ENCODE data around the gene LDAH. TPM values are rescaled to one million over a fixed set of nuclear protein-coding genes. Genes with fewer than 3 reads are reported as not detected.
A peak's percentile ranks its signal among the peaks of the same experiment; 100 is the strongest.

Gene LDAH
- total RNA-seq, 4 donors from 2014 or later, result 7.5 to 58.5 (median 15.2) TPM

- Histone ChIP-seq H3K27me3 (no peaks in the 10 kb centered on the region), H3K4me1 (peaks cover 24 to 37% (median 32%) of the 10 kb centered on the region in 4 donors), H3K4me3 (no peak overlapping the region), H3K36me3 (no peaks in the 10 kb centered on the region), H3K9me3 (no peaks in the 10 kb centered on the region), H3K27ac (peak overlapping the region; percentile 64 to 88 (median 85))
- TF ChIP-seq EP300 (IDR thresholded peaks at IDR 0.05; ENCODE audit: low read depth) (no peak), POLR2A (IDR thresholded peaks at IDR 0.05) (no peak), POLR2AphosphoS5 (IDR thresholded peaks at IDR 0.05) (no peak), CTCF (IDR thresholded peaks at IDR 0.05) (no peak)
- in situ Hi-C loops (cut with MboI; ENCODE audit: low pct_ligation_motif_present in 1 of 4, low pct_unique_long_range_greater_than_20kb in 1 of 4, low sequenced_read_pairs in 3 of 4) (loop anchor here in 3 of 4 donors (10.0 to 25.0 kb wide), 3 partner anchors 202 to 752 kb away; partner anchors contain the start of gene RHOB (in 1 of the 3)), intact Hi-C loops (cut with DNase I; ENCODE audit: low total_unique reads) (loop anchor here (2.0 kb wide), 1 partner anchor 194 kb away; no protein-coding TSS in a partner anchor)
- no peak for DNase-seq
- WGBS, 2 donors (ENCODE audit: low coverage in 1 of 2), result 87% methylated on average over 15 of the region's 15 CpGs; no CpG with 5 or more reads in 1 of the 2 donors
These were observed 184.1 kb downstream of the LDAH start for GRCh38 chr2:20638646-20639430.

- in situ Hi-C loops (cut with MboI; ENCODE audit: low pct_ligation_motif_present in 1 of 4, low pct_unique_long_range_greater_than_20kb in 1 of 4, low sequenced_read_pairs in 3 of 4), result loop anchor here in 3 of 4 donors (10.0 to 25.0 kb wide), 3 partner anchors 201 to 751 kb away; partner anchors contain the start of gene RHOB (in 1 of the 3)
- no peak for DNase-seq
- Histone ChIP-seq H3K27ac (peak overlapping the region; percentile 64 to 88 (median 85)), H3K27me3 (no peaks in the 10 kb centered on the region), H3K4me1 (peaks cover 25 to 45% (median 38%) of the 10 kb centered on the region in 4 donors), H3K4me3 (no peak overlapping the region), H3K9me3 (no peaks in the 10 kb centered on the region), H3K36me3 (no peaks in the 10 kb centered on the region)
- TF ChIP-seq POLR2AphosphoS5 (IDR thresholded peaks at IDR 0.05) (no peak), EP300 (IDR thresholded peaks at IDR 0.05; ENCODE audit: low read depth) (no peak), CTCF (IDR thresholded peaks at IDR 0.05) (no peak), POLR2A (IDR thresholded peaks at IDR 0.05) (no peak)
- 98% methylated on average over 12 of the region's 13 CpGs; no CpG with 5 or more reads in 1 of the 2 donors for WGBS, 2 donors (ENCODE audit: low coverage in 1 of 2)
- intact Hi-C loops (cut with DNase I; ENCODE audit: low total_unique reads), result loop anchor here (2.0 kb wide), 1 partner anchor 193 kb away; no protein-coding TSS in a partner anchor
These were observed 184.9 kb downstream of the LDAH start for GRCh38 chr2:20638014-20638413.

- Histone ChIP-seq H3K9me3 (no peaks in the 10 kb centered on the region), H3K27ac (peak overlapping the region; percentile 64 to 88 (median 85)), H3K36me3 (no peaks in the 10 kb centered on the region), H3K4me1 (peaks cover 25 to 44% (median 35%) of the 10 kb centered on the region in 4 donors), H3K4me3 (no peak overlapping the region), H3K27me3 (no peaks in the 10 kb centered on the region)
- in situ Hi-C loops (cut with MboI; ENCODE audit: low pct_ligation_motif_present in 1 of 4, low pct_unique_long_range_greater_than_20kb in 1 of 4, low sequenced_read_pairs in 3 of 4) (loop anchor here in 3 of 4 donors (10.0 to 25.0 kb wide), 3 partner anchors 200 to 750 kb away; partner anchors contain the start of gene RHOB (in 1 of the 3)), intact Hi-C loops (cut with DNase I; ENCODE audit: low total_unique reads) (no loop called here)
- peak; percentile 24 to 49 (median 38) for TF ChIP-seq POLR2AphosphoS5 (IDR thresholded peaks at IDR 0.05)
- no peak for TF ChIP-seq CTCF (IDR thresholded peaks at IDR 0.05)
- no peak for DNase-seq
- WGBS, 2 donors (ENCODE audit: low coverage in 1 of 2), result 40 to 68% methylated on average over 1 to 12 of the region's 13 CpGs
These were observed 185.8 kb downstream of the LDAH start for GRCh38 chr2:20637147-20637546.
